OCI-LY1 (cell line): ENCODE measurements around the gene ZBTB7C.

Experiments used
- H2AFZ ChIP-seq: fragments of 200-600 bp; sonication (generic), shearing (Covaris generic); 2 replicates; pipeline ENCODE4 v1.6.0; 2014; ENCODE audit warnings: antibody characterized with exemption, mild to moderate bottlenecking, low read length
- H3F3A ChIP-seq: fragments of 200-600 bp; sonication (generic), shearing (Covaris generic); 2 replicates; pipeline ENCODE4 v1.6.0; 2014; ENCODE audit warnings: mild to moderate bottlenecking, antibody characterized with exemption, low read length, moderate library complexity; ENCODE audit not compliant: insufficient read depth
- H3K27ac ChIP-seq: fragments of 200-600 bp; sonication (generic); 2 replicates; pipeline ENCODE4 v1.5.1; 2014; ENCODE audit warnings: low read length, mixed run types, mild to moderate bottlenecking, low read depth; ENCODE audit not compliant: poor library complexity, severe bottlenecking
- H3K27me3 ChIP-seq: fragments of 200-600 bp; sonication (generic); 2 replicates; pipeline ENCODE4 v1.6.0; 2014; ENCODE audit warnings: antibody characterized with exemption, mild to moderate bottlenecking, low read length, moderate library complexity; ENCODE audit not compliant: insufficient read depth
- H3K36me3 ChIP-seq: fragments of 200-600 bp; sonication (generic); 2 replicates; pipeline ENCODE4 v1.6.1; 2014; ENCODE audit warnings: mild to moderate bottlenecking, antibody characterized with exemption, low read length, moderate library complexity, mixed read lengths; ENCODE audit not compliant: insufficient read depth
- H3K4me1 ChIP-seq: fragments of 200-600 bp; sonication (generic); 2 replicates; pipeline ENCODE4 v1.5.1; 2014; ENCODE audit warnings: mild to moderate bottlenecking, low read length, moderate library complexity; ENCODE audit not compliant: insufficient read depth, severe bottlenecking
- H3K4me2 ChIP-seq: fragments of 200-600 bp; sonication (generic), shearing (Covaris generic); 2 replicates; pipeline ENCODE4 v1.6.1; 2014; ENCODE audit warnings: low read length
- H3K4me3 ChIP-seq: fragments of 200-600 bp; sonication (generic); 2 replicates; pipeline ENCODE4 v1.5.1; 2014; ENCODE audit warnings: low read length, low read depth, mild to moderate bottlenecking, mixed read lengths; ENCODE audit not compliant: poor library complexity, severe bottlenecking
- H3K79me2 ChIP-seq: fragments of 200-600 bp; shearing (Covaris generic); 2 replicates; pipeline ENCODE4 v1.6.1; 2016; ENCODE audit warnings: mixed run types, low read length, mixed read lengths; ENCODE audit not compliant: insufficient read depth
- H3K9ac ChIP-seq: fragments of 200-600 bp; sonication (generic), shearing (Covaris generic); 2 replicates; pipeline ENCODE4 v1.6.1; 2014; ENCODE audit warnings: mild to moderate bottlenecking, low read length, mixed read lengths
- H3K9me2 ChIP-seq: fragments of 200-600 bp; sonication (generic), shearing (Covaris generic); 2 replicates; pipeline ENCODE4 v1.6.1; 2014; ENCODE audit warnings: low read depth, mild to moderate bottlenecking, low read length, mixed read lengths
- H3K9me3 ChIP-seq: fragments of 200-600 bp; shearing (Covaris generic); 2 replicates; pipeline ENCODE4 v1.6.1; 2014; ENCODE audit warnings: low read length, mixed read lengths
- H4K20me1 ChIP-seq: fragments of 200-600 bp; sonication (generic), shearing (Covaris generic); 2 replicates; pipeline ENCODE4 v1.6.0; 2016; ENCODE audit warnings: mild to moderate bottlenecking, low read length; ENCODE audit not compliant: insufficient read depth
- CTCF ChIP-seq: fragments of 200-600 bp; sonication (generic), shearing (Covaris generic); IDR thresholded peaks from 2 replicates; pipeline ENCODE4 v1.5.1; 2017; ENCODE audit warnings: mild to moderate bottlenecking, antibody characterized with exemption, low read length, moderate library complexity, mixed read lengths
- EZH2 ChIP-seq: fragments of 200-600 bp; sonication (generic), shearing (Covaris generic); IDR thresholded peaks from 2 replicates; pipeline ENCODE4 v1.8.0; 2017; ENCODE audit warnings: borderline replicate concordance, mixed run types, mild to moderate bottlenecking, antibody characterized with exemption, low read length, moderate library complexity, mixed read lengths

ZBTB7C gene

GRCh38 chr18:48308027-48308635 is 101.1 kb downstream of the ZBTB7C start:
- Histone ChIP-seq H3F3A (no peaks in the 10 kb centered on the region), H3K79me2 (no peaks in the 10 kb centered on the region), H3K4me1 (no peaks in the 10 kb centered on the region), H3K4me2 (no peak overlapping the region), H3K4me3 (no peak overlapping the region), H3K36me3 (no peaks in the 10 kb centered on the region), H3K27me3 (no peaks in the 10 kb centered on the region; the same call in 1 of the 2 replicates), H3K9me2 (no peaks in the 10 kb centered on the region), H4K20me1 (no peaks in the 10 kb centered on the region), H3K9ac (no peak overlapping the region), H2AFZ (no peak overlapping the region), H3K9me3 (no peaks in the 10 kb centered on the region), H3K27ac (no peak overlapping the region)
- TF ChIP-seq EZH2 (no peak), CTCF (no peak)

DNA sequence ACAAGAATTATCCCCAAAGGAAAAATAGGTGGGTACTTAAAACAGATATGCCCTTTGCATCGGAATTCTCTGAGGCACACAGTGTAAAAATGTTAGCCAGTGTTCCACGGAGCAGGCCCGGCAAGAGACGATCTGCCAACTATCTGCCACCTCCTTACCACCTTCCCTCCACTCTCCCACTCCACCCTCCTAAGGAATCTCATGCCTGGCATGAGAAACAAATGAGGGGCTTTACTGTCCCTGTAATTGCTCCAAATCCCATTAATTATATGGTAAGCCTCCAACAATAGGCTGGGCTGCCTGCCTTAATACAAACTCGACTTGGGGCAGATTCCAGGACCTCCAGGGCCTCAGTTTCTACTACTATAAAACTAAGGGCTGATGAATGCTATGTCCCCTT is 102.3 kb downstream of the ZBTB7C start:
- no peak for TF ChIP-seq EZH2
- no peak for TF ChIP-seq CTCF
- H3K36me3 ChIP-seq: no peaks in the 10 kb centered on the region
- no peaks in the 10 kb centered on the region for H4K20me1 ChIP-seq

DNA sequence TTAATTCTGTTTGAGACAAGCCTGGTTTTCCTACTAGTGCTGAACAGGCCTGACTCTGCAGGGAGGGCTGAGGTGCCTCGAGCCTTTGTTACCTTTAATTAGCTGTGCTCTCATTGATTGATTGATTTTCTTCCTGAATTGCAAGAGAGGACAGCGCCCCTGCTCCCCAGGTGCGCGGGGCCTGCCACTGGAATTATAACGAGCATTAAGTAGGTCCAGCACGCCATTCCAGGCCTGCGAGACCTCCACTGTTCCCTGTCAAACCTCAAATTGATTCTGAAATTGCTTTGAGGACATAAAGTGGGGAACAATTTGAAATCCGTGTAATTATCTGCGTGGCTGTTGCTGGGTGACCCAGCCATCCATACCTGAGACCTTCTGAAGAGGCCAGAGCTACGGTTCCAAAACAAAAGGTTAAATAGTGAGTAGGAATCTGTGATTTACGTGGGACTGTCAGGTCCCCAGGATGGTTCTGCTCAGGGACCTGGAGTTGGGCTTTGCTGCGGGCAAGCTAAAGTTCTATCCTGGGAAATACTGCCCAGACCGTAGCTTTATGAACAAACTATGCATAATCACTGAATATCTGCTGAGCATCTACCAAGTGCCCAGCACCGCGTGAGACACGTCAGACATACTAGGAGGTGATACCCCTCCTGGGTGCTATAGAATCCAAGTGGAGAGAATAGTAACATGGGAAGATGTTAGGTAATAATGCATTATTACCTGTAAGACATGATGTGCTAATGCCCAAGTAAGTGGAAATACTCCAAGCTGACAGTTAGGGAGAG is 104.1 kb downstream of the ZBTB7C start:
- H3K36me3 ChIP-seq: no peaks in the 10 kb centered on the region
- H3K9ac ChIP-seq: no peak overlapping the region
- H3K4me1 ChIP-seq: no peaks in the 10 kb centered on the region
- H3K9me2 ChIP-seq: no peaks in the 10 kb centered on the region
- H4K20me1 ChIP-seq: no peaks in the 10 kb centered on the region
- H3K79me2 ChIP-seq: no peaks in the 10 kb centered on the region
- no peak overlapping the region for H2AFZ ChIP-seq
- no peak for TF ChIP-seq EZH2
- no peak for TF ChIP-seq CTCF
- no peak overlapping the region for H3K4me2 ChIP-seq
- H3K9me3 ChIP-seq: no peaks in the 10 kb centered on the region
- no peaks in the 10 kb centered on the region; the same call in 1 of the 2 replicates for H3K27me3 ChIP-seq
- no peak overlapping the region for H3K27ac ChIP-seq
- no peak overlapping the region for H3K4me3 ChIP-seq
- H3F3A ChIP-seq: no peaks in the 10 kb centered on the region

More for the DNA sequence above, 102.3 kb downstream of the ZBTB7C start:
- Histone ChIP-seq H3K9ac (no peak overlapping the region), H3F3A (no peaks in the 10 kb centered on the region), H3K27ac (no peak overlapping the region), H3K9me2 (no peaks in the 10 kb centered on the region), H3K79me2 (no peaks in the 10 kb centered on the region), H2AFZ (no peak overlapping the region), H3K4me2 (no peak overlapping the region), H3K27me3 (no peaks in the 10 kb centered on the region; the same call in 1 of the 2 replicates), H3K9me3 (no peaks in the 10 kb centered on the region), H3K4me1 (no peaks in the 10 kb centered on the region), H3K4me3 (no peak overlapping the region)
